ENCODE results near the gene TYRO3.
"Not testable (repeated sequence)": the region's sequence is repeated elsewhere in the genome, so short reads cannot be mapped to it uniquely, and the experiment has no call there.

DNA sequence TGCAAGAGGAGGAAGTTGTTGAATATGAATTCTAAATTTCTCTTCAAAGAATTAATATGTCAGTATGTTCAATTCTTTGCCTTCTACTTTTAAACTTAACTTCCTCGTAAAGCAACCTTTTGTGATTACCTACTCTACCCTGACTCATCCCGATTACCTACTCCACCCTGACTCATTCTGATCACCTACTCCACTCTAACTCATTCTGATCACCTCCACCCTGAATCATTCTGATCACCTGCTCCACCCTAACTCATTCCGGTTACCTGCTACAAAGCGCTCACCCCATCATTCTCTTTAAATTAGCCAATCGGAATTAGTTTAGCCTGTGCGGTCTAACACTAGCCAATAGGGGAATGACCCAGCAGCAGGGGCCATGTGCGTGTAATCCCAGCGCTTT is 33.7 kb downstream of the TYRO3 start:
- TF ChIP-seq, protein P1, sequence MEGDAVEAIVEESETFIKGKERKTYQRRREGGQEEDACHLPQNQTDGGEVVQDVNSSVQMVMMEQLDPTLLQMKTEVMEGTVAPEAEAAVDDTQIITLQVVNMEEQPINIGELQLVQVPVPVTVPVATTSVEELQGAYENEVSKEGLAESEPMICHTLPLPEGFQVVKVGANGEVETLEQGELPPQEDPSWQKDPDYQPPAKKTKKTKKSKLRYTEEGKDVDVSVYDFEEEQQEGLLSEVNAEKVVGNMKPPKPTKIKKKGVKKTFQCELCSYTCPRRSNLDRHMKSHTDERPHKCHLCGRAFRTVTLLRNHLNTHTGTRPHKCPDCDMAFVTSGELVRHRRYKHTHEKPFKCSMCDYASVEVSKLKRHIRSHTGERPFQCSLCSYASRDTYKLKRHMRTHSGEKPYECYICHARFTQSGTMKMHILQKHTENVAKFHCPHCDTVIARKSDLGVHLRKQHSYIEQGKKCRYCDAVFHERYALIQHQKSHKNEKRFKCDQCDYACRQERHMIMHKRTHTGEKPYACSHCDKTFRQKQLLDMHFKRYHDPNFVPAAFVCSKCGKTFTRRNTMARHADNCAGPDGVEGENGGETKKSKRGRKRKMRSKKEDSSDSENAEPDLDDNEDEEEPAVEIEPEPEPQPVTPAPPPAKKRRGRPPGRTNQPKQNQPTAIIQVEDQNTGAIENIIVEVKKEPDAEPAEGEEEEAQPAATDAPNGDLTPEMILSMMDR (IDR thresholded peaks at IDR 0.05): not testable (repeated sequence)
- TF ChIP-seq POLR2A, EP300 (IDR thresholded peaks at IDR 0.05): not testable (repeated sequence)
